MM.1S (cell line): ENCODE results near the gene GCNT1.

Experiments used
- DNase-seq: peaks from one replicate; pipeline ENCODE4 v3.0.0-alpha.2; 2015
- H2AFZ ChIP-seq: fragments of 300-600 bp; sonication (generic); 2 replicates; pipeline ENCODE4 v1.6.0; 2016; ENCODE audit warnings: antibody characterized with exemption, low read length
- H3F3A ChIP-seq: fragments of 300-600 bp; sonication (generic); 2 replicates; pipeline ENCODE4 v1.6.1; 2016; ENCODE audit warnings: mild to moderate bottlenecking, antibody characterized with exemption, low read length, moderate library complexity, mixed read lengths; ENCODE audit not compliant: insufficient read depth
- H3K27ac ChIP-seq: fragments of 300-600 bp; sonication (generic); 2 replicates; pipeline ENCODE4 v1.5.1; 2016; ENCODE audit warnings: mild to moderate bottlenecking, low read length
- H3K27me3 ChIP-seq: fragments of 300-600 bp; sonication (generic); replicated peaks from 2 replicates; pipeline ENCODE4 v1.6.0; 2016; ENCODE audit warnings: low read length; ENCODE audit not compliant: insufficient read depth
- H3K36me3 ChIP-seq: fragments of 300-600 bp; sonication (generic); replicated peaks from 2 replicates; pipeline ENCODE4 v1.6.1; 2016; ENCODE audit warnings: mild to moderate bottlenecking, low read length, mixed read lengths; ENCODE audit not compliant: insufficient read depth
- H3K4me1 ChIP-seq: fragments of 300-600 bp; sonication (generic); 2 replicates; pipeline ENCODE4 v1.6.1; 2016; ENCODE audit warnings: low read length, mixed read lengths
- H3K4me2 ChIP-seq: fragments of 300-600 bp; sonication (generic); 2 replicates; pipeline ENCODE4 v1.6.0; 2016; ENCODE audit warnings: low read depth, low read length
- H3K4me3 ChIP-seq: fragments of 300-600 bp; sonication (generic); 2 replicates; pipeline ENCODE4 v1.5.1; 2016; ENCODE audit warnings: low read length, mixed read lengths
- H3K79me2 ChIP-seq: fragments of 300-600 bp; sonication (generic); 2 replicates; pipeline ENCODE4 v1.6.1; 2016; ENCODE audit warnings: mixed run types, low read length, mixed read lengths
- H3K9ac ChIP-seq: fragments of 300-600 bp; sonication (generic); 2 replicates; pipeline ENCODE4 v1.6.1; 2016; ENCODE audit warnings: low read length, mixed read lengths
- H3K9me2 ChIP-seq: fragments of 300-600 bp; sonication (generic); replicated peaks from 2 replicates; pipeline ENCODE4 v1.6.1; 2016; ENCODE audit warnings: mild to moderate bottlenecking, low read length, mixed read lengths; ENCODE audit not compliant: insufficient read depth
- H3K9me3 ChIP-seq: fragments of 300-600 bp; sonication (generic); replicated peaks from 2 replicates; pipeline ENCODE4 v1.6.1; 2016; ENCODE audit warnings: mild to moderate bottlenecking, low read length, mixed read lengths; ENCODE audit not compliant: insufficient read depth
- H4K20me1 ChIP-seq: fragments of 300-600 bp; sonication (generic); 2 replicates; pipeline ENCODE4 v1.6.1; 2016; ENCODE audit warnings: mild to moderate bottlenecking, low read length, moderate library complexity, mixed read lengths; ENCODE audit not compliant: insufficient read depth
- EZH2 ChIP-seq: fragments of 300-600 bp; sonication (generic); optimal IDR thresholded peaks from 2 replicates; pipeline ENCODE3; 2017; ENCODE audit warnings: low read depth, mild to moderate bottlenecking, antibody characterized with exemption, low read length, mixed read lengths
- EZH2phosphoT487 ChIP-seq: fragments of 300-600 bp; sonication (generic); IDR thresholded peaks from 2 replicates; pipeline ENCODE4 v1.6.1; 2018; ENCODE audit warnings: antibody characterized with exemption, low read length
- TF ChIP-seq, protein P1 (sequence below): fragments of 300-600 bp; sonication (generic); IDR thresholded peaks from 2 replicates; pipeline ENCODE4 v1.5.1; 2016; ENCODE audit warnings: antibody characterized with exemption, low read length, mixed read lengths

The GCNT1 gene

DNA sequence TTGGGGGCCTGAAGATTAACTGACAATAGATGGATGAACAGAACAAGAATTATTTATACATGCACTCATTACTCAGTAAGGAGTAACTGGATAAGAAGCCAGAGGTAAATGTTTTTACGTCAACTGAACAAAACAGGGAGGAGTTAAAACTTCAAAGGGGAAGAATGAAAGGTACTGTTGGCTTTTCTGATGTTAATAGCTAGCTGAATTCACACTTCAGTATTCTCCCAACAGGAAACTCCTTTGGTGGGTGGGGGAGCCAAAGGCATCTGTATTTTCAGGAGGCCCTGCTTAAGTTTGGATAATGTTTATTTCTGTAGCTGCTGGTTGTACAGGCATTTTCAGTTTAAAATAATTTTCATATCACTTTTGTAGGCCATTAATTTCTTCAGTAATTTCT, 41.6 kb upstream of the GCNT1 start:
- Histone ChIP-seq H3K9ac (no peak overlapping the region), H3K4me2 (no peak overlapping the region), H3K9me2 (no peaks in the 10 kb centered on the region), H3F3A (no peaks in the 10 kb centered on the region), H3K27ac (no peak overlapping the region), H3K9me3 (no peaks in the 10 kb centered on the region), H2AFZ (no peak overlapping the region), H4K20me1 (no peaks in the 10 kb centered on the region), H3K79me2 (no peaks in the 10 kb centered on the region), H3K36me3 (no peaks in the 10 kb centered on the region), H3K4me1 (no peaks in the 10 kb centered on the region), H3K4me3 (no peak overlapping the region), H3K27me3 (no peaks in the 10 kb centered on the region)
- no peak for DNase-seq
- TF ChIP-seq EZH2phosphoT487: no peak
- no peak for TF ChIP-seq EZH2
- TF ChIP-seq, protein P1, sequence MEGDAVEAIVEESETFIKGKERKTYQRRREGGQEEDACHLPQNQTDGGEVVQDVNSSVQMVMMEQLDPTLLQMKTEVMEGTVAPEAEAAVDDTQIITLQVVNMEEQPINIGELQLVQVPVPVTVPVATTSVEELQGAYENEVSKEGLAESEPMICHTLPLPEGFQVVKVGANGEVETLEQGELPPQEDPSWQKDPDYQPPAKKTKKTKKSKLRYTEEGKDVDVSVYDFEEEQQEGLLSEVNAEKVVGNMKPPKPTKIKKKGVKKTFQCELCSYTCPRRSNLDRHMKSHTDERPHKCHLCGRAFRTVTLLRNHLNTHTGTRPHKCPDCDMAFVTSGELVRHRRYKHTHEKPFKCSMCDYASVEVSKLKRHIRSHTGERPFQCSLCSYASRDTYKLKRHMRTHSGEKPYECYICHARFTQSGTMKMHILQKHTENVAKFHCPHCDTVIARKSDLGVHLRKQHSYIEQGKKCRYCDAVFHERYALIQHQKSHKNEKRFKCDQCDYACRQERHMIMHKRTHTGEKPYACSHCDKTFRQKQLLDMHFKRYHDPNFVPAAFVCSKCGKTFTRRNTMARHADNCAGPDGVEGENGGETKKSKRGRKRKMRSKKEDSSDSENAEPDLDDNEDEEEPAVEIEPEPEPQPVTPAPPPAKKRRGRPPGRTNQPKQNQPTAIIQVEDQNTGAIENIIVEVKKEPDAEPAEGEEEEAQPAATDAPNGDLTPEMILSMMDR: no peak

DNA sequence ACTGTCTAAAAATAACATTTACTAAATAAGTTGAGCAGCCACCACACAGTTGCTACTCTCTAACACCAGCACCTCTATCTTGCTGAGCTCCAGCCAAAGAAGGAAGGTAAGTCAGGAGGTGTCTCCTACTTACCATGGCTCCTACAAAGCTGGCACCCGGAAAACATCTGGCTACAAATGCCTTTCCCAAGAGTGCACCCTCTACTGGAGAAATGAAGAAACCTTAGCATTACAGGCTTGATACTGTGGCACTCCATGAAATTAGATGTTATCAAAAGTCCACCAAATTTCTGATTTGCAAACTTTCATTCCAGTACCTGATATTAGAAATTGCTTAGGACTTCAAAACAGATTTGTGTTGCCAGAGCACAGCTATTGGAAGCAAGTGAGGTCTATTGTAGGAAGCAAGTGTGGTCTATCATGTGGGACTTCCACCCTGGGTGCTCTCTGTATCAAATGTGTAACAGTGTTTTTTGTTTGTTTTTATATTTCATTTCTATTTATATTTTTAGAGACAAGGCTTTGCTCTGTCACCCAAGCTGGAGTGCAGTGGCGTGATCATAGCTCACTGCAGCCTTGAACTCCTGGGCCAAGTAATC, 39.1 kb upstream of the GCNT1 start:
- no peak overlapping the region for H3K9ac ChIP-seq
- DNase-seq: no peak
- no peak overlapping the region for H3K27ac ChIP-seq
- no peaks in the 10 kb centered on the region for H3K9me2 ChIP-seq
- 0 out of 2 replicates have a peak overlapping the region, but pooled peaks have one; percentile 14 for H2AFZ ChIP-seq
- no peaks in the 10 kb centered on the region for H3F3A ChIP-seq
- H3K4me1 ChIP-seq: no peaks in the 10 kb centered on the region
- H3K4me2 ChIP-seq: no peak overlapping the region
- TF ChIP-seq, protein P1: peak; percentile 71
- TF ChIP-seq EZH2phosphoT487 (no peak), EZH2 (no peak)
- no peaks in the 10 kb centered on the region for H3K27me3 ChIP-seq
- H3K4me3 ChIP-seq: no peak overlapping the region
- H3K79me2 ChIP-seq: no peaks in the 10 kb centered on the region
- H4K20me1 ChIP-seq: no peaks in the 10 kb centered on the region
- no peaks in the 10 kb centered on the region for H3K9me3 ChIP-seq
- H3K36me3 ChIP-seq: no peaks in the 10 kb centered on the region

DNA sequence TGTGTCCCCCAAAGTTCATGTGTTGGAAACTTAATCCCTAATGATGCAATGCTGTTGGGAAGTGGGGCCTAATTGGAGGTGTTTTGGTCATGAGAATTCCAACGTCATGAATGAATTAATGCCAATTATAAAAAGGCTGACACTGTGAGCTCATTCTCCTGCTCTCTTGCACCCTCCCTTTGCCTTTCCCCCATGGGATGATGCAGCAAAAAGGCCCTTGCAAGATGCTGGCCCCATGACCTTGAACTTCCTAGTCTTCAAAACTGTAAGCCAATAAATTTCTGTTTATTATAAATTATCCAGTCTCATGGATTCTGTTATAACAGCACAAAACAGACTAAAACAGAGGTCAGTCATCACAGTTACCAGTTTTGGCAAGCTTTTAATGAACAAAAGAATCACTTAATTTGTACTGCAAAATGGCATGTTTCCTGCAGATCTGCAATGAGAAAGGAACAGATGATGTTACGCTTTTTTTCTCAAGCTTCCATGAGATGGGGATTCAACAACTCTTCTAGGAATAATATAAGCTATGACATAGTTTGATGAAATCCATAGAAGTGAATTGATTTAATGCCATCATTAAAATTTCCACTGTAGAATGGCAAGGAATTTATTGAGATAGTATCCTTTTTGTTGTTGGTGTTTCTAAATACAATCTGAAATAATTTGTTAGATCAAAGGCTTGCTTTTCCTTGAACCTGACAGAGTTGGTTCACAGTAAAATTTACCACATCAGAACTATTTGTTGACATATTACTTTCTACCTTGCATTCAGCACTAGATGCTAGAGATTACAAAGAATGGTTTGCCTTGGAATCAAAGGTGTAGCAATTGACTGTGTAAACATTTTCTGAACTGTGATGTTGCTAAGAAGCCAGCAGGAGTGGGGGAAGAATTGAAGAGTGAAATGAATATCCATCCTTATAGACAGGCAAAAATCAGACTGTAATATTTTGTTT, 35.5 kb upstream of the GCNT1 start:
- H3K9me2 ChIP-seq: no peaks in the 10 kb centered on the region
- H4K20me1 ChIP-seq: no peaks in the 10 kb centered on the region
- TF ChIP-seq, protein P1: no peak
- H3K36me3 ChIP-seq: no peaks in the 10 kb centered on the region
- H3K27me3 ChIP-seq: no peaks in the 10 kb centered on the region
- no peaks in the 10 kb centered on the region for H3F3A ChIP-seq
- H3K4me1 ChIP-seq: no peaks in the 10 kb centered on the region
- no peak overlapping the region for H3K4me3 ChIP-seq
- H3K4me2 ChIP-seq: no peak overlapping the region
- H3K9ac ChIP-seq: no peak overlapping the region
- DNase-seq: no peak
- H2AFZ ChIP-seq: no peak overlapping the region
- H3K27ac ChIP-seq: no peak overlapping the region
- no peaks in the 10 kb centered on the region for H3K9me3 ChIP-seq
- no peaks in the 10 kb centered on the region for H3K79me2 ChIP-seq
